HG03460 (cell line): ENCODE data around the gene RREB1.
A peak's percentile ranks its signal among the peaks of the same experiment; 100 is the strongest.

Experiments
- ATAC-seq: cut with Tn5 transposase; IDR thresholded peaks from one replicate; pipeline ENCODE4 v1.9.1; 2021; ENCODE audit not compliant: unreplicated experiment

RREB1 gene

GRCh38 chr6:7088076-7088742 is 19.6 kb upstream of the RREB1 start:
- no peak for ATAC-seq

- ATAC-seq, result no peak
These were observed 8.8 kb upstream of the RREB1 start for GRCh38 chr6:7098993-7099392.

- peak; percentile 61 for ATAC-seq
These were observed 7.5 kb upstream of the RREB1 start for GRCh38 chr6:7100072-7100752.

- no peak for ATAC-seq
These were observed 7.0 kb upstream of the RREB1 start for GRCh38 chr6:7100753-7101081.

GRCh38 chr6:7101290-7101689 is 6.5 kb upstream of the RREB1 start:
- no peak for ATAC-seq

- ATAC-seq, result no peak
These were observed 3.0 kb upstream of the RREB1 start for GRCh38 chr6:7104752-7105151.

GRCh38 chr6:7106215-7106751 is 1.5 kb upstream of the RREB1 start:
- ATAC-seq, result no peak

GRCh38 chr6:7106752-7107577 is 796 bp upstream of the RREB1 start:
- peak; percentile 33 for ATAC-seq

- ATAC-seq, result no peak
These were observed 619 bp downstream of the RREB1 start for GRCh38 chr6:7108196-7108963.

- ATAC-seq, result no peak
These were observed 1.4 kb downstream of the RREB1 start for GRCh38 chr6:7108964-7109836.

GRCh38 chr6:7110092-7110792 is 2.5 kb downstream of the RREB1 start:
- no peak for ATAC-seq

- ATAC-seq, result no peak
These were observed 3.4 kb downstream of the RREB1 start for GRCh38 chr6:7111095-7111690.

GRCh38 chr6:7112171-7112570 is 4.4 kb downstream of the RREB1 start:
- ATAC-seq, result no peak

- peak; percentile 36 for ATAC-seq
These were observed 5.1 kb downstream of the RREB1 start for GRCh38 chr6:7112741-7113313.

GRCh38 chr6:7114744-7115458 is 7.1 kb downstream of the RREB1 start:
- ATAC-seq, result no peak

- ATAC-seq, result no peak
These were observed 7.9 kb downstream of the RREB1 start for GRCh38 chr6:7115543-7116231.

GRCh38 chr6:7119272-7119801 is 11.6 kb downstream of the RREB1 start:
- ATAC-seq, result no peak
